NCI-H2029 (cell line): ENCODE measurements around the gene MS4A8.
"Not testable (repeated sequence)": the region's sequence is repeated elsewhere in the genome, so short reads cannot be mapped to it uniquely, and the experiment has no call there.

Source experiments
- DNase-seq: peaks from one replicate; lab custom pipeline; 2025; lab: John Stamatoyannopoulos, UW

The MS4A8 gene

DNA sequence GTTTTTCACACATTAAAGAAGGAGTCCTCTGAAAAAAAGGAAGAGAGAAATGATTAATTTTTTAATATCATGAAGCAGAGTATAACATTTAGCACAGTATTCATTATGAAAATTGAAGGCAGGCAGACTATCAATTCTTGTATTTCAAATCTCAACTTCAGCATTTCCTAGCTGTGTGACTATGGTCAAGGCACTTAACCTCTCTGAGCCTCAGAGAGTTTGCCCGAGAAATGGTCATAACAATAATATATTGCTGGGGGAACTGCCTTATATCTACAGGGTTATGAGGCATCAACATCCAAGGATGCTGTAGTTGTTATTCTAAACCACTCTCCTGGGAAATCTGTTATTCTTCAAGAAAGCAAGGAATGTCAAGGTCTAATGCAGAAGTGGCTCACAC is 26.2 kb downstream of the MS4A8 start:
- no peak for DNase-seq

DNA sequence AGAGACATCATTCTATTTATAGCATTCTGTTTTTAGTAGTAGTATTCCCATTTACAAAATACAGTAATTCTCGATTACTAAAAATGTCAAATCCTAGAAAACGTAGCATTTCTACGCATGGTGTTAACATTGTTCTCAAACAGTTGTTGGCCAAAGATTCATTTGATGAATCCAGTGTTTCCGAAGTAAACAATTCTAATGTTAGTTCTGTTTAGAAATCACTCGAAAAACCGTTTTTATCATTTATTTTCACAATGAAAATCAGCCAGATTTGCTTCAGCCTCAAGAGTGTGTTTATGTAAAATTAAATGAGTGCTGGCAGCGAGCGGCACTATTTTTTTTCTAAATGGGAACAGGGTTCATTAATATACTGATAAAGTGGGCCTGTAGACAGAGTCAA is 32.2 kb downstream of the MS4A8 start:
- DNase-seq = no peak

DNA sequence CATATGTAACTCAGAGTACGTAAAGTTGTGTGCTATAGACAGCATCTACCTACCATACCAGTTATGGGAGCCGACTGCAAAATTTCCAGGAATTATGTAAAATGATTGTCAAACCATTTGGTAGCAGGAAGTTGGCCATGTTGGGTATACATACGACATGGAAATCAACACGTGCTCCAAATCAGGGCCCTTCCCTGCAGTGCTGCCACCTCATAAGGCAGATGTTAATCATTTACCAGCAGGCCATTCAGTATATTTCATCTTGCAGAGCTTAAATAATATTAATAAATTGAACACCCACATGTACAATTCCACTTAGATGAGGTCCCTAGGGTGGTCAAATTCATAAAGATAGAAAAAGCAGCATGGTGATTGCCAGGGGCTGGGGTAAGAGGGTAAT is 34.9 kb downstream of the MS4A8 start:
- no peak for DNase-seq

DNA sequence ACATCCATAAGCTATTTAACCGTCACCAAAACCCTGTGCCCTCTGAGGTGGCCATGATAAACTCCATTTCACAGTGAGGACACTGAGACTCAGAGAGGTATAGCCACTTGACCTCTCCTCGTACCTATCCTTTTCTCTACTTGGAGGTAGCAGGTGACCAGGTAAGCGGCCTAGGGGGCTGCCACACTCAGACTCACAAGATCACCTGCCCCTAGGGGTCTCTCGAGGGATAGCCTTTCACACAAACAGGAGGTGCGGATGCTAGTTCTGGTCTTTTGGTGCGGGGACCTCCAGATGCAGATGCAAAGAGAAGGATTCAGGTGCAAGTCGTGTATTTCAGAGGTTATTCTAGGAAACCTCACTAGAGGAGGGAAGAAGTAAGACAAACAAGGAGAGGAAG is 39.7 kb downstream of the MS4A8 start:
- DNase-seq = no peak

DNA sequence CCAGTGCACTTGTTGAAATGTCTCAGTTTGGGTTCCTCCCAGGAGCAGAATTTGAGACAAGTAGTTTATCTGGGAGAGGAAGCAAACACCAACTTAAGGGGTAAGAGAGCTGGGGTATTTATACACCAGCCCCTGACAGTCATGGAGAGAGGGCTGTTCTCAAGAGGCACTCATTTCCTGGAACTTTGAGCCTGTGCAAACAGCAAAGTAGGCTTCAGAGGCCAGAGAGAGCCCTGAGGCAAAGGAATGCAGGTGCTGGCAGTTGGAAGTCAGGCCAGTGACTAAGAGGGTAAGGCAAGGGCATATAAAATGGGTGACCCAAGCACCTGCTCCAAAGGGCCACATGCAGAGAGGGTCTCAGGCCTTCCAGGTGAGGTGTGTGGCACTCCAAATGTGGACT is 41.2 kb downstream of the MS4A8 start:
- no peak for DNase-seq

DNA sequence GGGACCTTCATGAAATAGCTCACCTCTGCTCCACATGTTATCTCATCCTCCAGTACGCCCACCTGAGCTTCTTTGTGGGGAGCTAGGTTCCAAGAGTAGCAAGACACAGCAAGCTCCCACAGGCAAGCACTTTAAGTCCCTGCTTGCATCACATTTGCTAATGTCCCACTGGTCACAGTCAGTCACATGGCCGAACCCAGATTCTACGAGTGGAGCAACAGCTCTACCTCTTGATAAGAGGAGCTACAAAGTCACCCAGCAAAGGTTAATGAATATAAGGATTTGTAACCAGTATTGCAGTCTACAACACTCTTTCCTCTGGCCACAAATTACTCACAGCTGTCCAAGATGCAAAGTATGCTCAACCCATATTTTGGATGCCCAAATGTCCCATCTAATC is 42.0 kb downstream of the MS4A8 start:
- no peak for DNase-seq

DNA sequence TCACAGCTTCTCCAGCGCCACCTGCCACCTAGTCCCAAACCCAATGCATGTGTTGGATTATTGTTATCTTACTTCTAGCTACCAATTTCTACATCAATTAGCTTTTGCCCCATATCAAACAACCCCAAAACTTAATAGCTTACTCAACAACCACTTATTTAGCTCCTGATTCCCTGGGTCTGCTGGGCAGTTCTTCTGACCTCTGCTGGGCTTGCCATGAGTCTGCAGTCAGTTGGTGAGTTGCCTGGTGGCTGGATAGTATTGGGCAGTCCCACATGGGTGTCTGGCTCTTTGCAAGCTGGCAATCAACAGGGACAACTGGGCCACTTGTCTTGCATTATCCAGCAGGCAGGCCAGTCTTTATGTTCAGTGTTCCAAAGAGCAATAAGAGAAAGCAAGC is 43.6 kb downstream of the MS4A8 start:
- no peak for DNase-seq

DNA sequence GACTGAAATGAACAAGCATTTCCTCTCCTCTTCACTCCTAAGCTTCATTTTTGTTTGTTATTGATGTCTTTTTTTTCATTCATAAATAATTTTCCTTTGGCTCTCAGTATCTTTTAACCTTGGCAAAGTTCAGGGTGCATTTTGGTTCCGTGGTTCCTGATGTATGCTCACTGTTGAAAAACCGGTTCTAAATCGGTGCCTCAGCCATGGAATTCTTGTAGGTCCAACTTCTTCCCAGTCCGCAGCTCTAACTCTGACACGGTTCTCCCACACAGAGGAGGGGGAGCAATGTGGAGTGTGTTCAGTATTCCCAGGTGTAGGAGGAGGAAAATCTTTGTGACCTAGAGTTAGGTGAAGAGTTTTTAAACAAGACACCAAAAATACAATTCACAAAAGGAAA is 44.7 kb downstream of the MS4A8 start:
- DNase-seq = no peak

DNA sequence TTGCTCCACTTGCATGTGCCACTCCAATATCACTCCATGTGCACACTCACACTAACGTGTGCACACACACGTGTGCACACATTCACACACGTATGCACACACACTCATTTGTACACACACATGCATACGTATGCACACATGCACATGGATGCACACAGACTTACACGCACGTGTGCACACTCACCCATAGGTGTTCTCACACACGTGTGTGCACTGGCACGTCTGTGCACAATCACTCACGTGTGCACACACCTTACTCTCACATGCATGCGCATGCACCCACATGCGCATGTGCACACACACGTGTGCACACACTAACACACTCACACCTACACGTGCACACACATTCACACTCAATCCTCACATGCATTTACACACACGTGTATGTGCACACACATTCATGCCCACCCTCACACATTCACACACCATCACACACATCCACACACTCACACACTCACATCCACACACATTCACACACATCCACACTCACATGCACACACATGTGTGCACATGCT is 48.0 kb downstream of the MS4A8 start:
- no peak for DNase-seq

DNA sequence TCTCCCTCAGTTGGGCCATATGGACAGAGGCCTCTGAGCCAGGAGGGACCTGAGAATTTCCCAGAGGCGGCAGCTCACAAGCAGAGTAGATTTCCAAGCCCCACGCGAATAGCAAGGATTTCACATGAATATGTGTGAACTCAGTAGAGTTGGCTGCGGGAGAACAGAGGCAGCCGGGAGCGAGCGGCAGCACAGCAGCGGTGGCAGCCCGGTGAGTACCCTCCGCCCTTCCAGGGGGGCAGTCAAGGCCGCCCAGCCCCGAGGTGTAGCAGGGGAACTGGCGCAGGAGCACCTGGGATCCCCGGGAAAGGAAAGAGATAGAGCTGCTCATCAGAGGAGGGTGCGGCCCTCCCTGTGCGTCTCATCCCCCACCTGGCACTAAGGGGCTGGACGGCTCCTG is 48.8 kb downstream of the MS4A8 start:
- DNase-seq = no peak

DNA sequence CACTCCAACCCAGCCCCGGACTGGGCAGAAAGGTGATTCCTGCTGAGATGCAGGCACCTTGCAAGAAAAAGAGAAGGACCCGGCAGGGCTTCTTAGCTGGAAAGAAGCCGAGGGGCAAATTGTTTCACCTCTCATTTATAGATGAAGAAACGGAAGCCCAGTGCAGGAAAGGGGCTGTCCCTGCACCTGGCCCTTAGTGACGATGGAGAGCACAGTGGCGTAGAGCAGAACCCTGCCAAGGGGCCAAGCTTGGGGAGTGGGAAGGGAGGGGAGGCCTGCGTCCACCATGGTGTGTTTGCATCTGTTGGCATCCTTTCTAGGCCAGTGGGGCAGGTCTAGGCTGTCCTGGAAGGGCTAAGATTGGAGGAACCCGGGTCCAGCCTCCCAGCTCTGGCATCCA is 49.4 kb downstream of the MS4A8 start:
- DNase-seq = no peak

DNA sequence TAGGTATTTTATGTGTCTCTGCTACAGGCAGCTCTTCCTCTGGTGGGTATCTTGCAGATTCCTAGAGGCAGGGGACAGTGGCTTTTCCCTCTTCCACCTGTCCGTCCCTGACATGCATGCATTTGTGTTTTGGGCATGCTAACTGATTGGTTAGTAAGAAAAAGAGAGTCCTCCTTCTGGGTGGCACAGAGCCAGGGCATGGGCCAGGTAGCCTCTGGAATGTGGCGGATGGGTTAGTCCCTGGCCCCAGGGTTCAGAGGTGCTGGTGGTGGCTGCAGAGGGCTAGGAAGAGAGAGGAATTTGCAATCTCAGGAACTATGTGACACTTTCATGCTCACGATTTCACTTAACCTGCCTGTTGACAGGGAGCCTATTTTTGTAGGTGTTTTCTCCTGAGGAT is 51.5 kb downstream of the MS4A8 start:
- no peak for DNase-seq

DNA sequence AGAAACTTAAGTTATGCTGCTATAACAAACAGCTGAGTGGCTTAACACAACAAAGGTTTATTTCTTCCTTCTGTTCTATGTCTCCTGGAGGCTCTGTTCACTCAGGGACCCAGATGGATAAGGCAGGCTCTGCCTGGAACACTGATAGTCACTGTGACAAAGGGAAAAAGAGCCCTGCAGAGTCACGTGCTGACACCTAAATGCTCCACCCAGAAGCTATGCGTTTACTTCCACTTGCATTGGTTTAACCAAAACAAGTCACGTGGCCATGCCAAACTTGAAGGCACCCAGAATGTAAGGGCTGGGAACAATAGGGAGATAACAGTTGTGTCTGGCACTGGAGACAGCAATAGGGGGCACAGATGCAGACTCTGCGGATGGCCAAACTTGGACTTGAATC is 53.9 kb downstream of the MS4A8 start:
- DNase-seq = no peak

DNA sequence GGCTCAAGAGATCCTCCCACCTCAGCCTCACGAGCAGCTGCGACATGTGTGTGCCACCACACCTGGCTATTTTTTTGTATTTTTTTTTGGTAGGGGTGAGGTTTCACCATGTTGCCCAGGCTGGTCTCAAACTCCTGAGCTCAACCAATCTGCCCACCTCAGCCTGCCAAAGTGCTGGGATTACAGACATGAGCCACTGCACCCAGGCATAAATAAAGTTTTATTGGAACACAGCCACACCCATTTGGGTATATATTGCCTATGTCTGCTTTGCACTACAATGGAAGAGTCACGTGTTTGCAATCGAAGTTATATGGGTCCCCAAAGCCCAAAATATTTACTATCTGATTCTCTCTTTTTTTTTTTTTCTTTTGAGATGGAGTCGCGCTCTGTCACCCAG is 55.5 kb downstream of the MS4A8 start:
- no peak for DNase-seq

DNA sequence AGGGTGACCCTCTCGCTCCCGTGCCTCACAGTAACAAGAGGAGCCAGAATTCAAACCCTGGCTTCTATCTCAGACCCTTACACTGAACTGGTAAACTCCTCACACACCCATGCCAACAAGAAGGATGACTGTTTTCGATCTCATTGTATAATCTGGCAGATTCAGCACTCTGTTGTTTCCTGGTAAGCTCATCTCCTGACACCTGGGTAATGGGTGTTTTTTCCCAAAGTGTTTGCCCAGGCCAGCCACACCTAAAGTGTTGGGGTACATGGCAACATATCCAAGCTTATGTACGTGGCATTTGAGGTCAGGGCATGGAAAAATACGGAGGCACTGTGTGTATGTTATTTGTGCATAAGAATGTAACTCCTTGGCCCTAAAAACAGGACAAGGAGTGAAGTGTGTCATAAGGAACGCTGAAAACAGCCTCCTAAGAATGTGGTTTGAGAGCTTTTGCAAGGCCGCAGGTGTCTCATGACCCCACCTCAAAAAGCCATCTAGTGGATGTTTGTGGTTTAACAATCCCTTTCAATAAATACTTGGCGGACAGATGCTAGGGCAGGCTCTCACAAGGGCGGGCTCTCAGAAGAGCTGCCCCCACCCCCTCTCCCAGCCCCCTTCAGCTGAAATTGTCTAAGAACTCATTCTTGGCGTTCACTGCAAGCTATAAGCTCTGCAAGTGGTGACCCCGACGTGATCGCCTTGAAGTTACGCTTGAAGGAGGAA is 57.1 kb downstream of the MS4A8 start, which contains the start of gene MS4A15:
TSS of gene MS4A15 (plus strand) at position 561 of the 726 bp plus-strand sequence. CDS start 6,867 bp downstream, outside the sequence.
- DNase-seq = peak; percentile 88

DNA sequence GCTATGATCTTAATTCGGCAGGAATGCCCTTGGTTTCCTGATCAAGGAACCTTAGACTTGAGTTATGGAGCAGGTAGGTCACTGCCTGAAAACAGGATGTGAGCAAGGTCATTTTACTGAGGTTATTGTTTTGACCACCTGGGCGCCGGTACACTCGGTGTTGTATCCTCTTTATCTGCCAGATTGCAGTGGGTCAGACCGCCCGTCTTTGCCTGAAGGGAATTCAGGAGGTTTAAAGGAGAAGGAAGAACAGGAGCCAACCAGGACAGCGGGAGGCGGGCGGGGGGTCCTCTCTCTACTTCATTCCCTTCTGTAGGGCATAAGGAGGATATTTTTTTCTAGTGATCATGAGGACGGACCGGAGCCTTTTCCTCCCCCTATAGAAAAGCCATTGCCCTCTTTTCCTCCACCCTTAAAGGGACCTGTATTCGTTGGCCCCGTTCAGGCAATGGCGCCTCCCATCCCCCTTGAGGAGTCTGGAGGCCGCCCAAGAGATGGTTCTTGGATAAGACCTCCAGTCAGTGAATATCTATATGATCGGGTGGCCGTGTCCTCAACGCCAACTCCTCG is 57.9 kb downstream of the MS4A8 start:
- DNase-seq = peak; percentile 15

DNA sequence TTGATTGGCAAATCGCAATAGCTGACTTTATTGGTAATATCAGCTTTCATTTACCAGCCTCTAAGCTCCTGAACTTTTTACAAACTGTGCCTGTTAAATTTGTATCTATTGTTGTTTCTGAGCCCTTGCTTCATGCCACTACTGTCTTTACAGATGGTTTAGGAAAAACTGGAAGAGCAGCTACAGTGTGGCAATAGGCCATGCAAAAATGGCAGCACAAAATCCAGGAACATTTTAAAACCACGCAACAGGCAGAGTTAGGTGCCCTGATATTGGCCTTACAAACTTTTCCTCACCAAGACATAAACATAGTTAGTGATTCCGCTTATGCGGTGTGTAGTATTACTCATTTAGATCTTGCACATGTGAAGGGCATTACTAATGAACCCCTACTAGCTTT is 59.3 kb downstream of the MS4A8 start:
- not testable (repeated sequence) for DNase-seq

DNA sequence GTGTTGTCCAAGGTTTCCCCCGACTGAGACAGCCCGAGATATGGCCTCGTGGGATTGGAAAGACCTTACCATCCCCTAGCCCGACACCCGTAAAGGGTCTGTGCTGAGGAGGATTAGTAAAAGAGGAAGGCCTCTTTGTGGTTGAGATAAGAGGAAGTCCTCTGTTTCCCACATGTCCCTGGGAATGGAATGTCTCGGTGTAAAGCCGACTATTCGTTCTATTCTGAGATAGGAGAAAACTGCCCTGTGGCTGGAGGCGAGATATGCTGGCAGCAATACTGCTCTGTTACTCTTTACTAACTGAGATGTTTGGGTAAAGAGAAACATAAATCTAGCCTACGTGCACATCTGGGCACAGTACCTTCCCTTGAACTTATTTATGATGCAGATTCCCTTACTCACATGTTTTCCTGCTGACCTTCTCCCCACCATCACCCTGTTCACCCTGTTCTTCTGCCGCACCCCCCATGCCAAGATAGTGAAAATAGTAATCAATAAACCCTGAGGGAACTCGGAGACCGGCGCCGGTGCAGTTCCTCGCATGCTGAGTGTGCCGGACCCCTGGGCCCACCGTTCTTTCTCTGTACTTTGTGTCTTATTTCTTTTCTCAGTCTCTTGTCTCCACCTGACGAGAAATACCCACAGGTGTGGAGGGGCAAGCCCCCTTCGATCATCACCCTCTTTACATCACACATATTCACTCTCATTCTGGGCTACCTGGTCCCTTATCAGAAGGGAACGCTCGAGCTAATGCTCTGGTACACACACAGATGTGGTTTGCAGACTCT is 60.2 kb downstream of the MS4A8 start:
- DNase-seq = not testable (repeated sequence)

DNA sequence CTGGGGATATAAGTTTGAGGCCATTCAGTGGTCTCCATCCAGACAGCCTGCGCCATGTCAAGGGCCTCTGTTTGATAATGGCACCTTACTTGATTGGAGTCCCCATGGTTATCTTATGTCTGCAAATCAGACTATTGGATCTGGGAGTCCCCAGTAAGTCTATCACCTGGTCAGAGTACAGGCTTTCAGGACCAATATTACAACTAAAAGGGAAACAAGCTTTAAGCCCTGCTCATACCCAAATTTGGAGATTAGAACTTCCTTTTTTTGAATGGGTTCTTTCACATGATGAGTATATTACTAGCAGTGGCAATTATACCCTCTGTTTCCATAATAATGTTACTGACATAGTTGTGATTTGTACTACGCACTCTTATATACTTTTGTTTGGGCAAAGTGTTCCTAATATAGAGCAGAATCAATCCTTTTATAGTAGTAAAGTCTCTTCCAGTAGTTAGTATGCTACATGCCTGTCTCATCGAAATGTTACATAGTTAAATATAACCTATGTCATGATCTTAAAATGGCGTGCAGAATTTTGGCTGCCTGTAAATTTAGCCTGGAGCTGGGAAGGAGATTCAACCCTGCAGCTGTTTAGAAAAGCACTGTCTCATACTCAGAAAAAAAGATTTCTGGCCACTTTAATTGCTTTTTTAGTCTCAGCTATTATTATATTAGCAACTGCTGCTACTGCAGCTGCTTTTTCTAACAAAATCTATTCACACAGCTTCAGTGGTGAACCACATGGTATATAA is 62.2 kb downstream of the MS4A8 start:
- no peak for DNase-seq

DNA sequence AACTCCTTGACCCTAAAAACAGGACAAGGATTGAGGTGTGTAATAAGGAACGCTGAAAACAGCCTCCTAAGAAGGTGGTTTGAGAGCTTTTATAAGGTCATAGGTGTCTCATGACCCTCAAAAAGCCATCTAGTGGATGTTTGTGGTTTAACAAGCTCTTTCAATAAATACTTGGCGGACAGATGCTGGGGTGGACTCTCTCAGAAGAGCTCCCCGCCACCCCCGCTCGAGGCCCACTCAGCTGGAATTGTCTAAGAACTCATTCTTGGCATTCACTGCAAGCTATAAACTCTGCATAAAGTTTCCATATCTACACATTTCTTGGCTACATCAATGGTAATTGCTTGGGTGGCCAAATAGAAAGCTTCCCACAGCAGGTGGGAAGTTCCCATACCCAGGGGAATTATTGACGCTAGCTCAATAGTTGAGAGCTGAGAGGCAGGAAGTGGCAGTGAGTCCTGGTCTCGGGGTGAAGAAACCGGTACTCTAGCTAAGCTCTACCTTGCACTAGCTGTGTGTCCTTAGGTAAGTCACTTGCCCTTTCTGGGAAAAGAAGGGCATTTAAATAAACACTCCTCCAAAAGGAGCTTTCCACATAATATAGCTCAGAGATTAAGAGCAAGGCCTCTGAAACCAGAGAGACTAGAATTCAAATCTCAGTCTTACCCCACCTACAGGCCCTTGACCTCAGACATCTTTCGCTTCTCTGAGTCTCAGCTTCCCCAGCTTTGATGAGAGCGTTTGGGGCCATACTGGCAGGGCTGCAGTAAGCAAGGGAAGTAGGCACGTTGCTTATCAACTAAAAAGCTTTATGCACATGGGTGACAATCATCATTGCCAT is 63.7 kb downstream of the MS4A8 start:
- DNase-seq = peak; percentile 66

DNA sequence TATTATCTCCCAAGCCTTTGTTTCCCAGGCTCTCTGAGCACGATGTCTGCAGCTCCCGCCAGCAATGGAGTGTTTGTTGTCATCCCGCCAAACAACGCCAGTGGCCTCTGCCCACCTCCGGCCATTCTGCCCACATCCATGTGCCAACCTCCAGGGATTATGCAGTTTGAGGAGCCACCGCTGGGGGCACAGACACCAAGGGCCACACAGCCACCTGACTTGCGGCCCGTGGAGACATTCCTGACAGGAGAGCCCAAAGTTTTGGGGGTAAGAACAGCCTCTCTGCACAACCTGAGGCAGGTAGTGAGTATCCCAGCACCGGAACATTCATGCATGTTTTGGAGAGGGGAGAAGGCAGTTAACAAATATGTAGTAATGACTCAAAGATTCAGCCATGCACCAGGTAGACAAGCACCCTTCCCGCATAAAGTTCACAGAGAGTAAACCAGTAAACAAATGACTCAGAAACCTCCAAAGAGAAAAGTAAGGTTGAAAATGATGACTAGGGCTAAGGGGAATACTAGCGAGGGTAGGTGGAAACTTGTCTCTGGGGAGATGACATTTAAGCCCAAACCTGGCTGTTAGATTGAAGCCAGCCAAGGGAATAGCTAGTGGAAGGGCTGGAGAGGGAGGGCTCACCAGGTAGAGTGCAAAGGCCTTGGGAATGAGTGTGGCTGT is 64.4 kb downstream of the MS4A8 start:
- no peak for DNase-seq
